ENCODE data around the gene VEGFC. TPM values are rescaled to one million over a fixed set of nuclear protein-coding genes. Genes with fewer than 3 reads are reported as not detected.

Gene VEGFC
- total RNA-seq, 1 experiment from 2014 or later: not detected

GRCh38 chr4:176818531-176818930 lies 25.8 kb upstream of the VEGFC start:
- CTCF ChIA-PET: no interaction called here
- H3K9me3 ChIP-seq (ENCODE audit: control insufficient read depth in 1 of 2, insufficient read depth in 1 of 2, low read depth in 1 of 2, low read length in 2 of 2): no peaks in the 10 kb centered on the region
- H4K20me1 ChIP-seq (ENCODE audit: insufficient read depth): no peaks in the 10 kb centered on the region
- no peak overlapping the region for H3K4me2 ChIP-seq (ENCODE audit: low read length)
- intact Hi-C loops (cut with micrococcal nuclease): no loop called here
- no peak overlapping the region for H2AFZ ChIP-seq (ENCODE audit: low read depth, low read length, poor library complexity, severe bottlenecking)
- no peak overlapping the region for H3K9ac ChIP-seq (ENCODE audit: low read length)
- H3K27me3 ChIP-seq (ENCODE audit: insufficient read depth, low read length): no peaks in the 10 kb centered on the region
- H3K79me2 ChIP-seq (ENCODE audit: insufficient read depth, low read length): no peaks in the 10 kb centered on the region
- DNase-seq (ENCODE audit: low read depth, low spot score) (no peak), ATAC-seq (no peak)
- no peaks in the 10 kb centered on the region for H3K4me1 ChIP-seq (ENCODE audit: control insufficient read depth in 1 of 2, insufficient read depth in 2 of 2, low read length in 2 of 2)
- BruUV-seq (replicated peaks): no TSS peak
- no peaks in the 10 kb centered on the region for H3K36me3 ChIP-seq (ENCODE audit: control insufficient read depth in 1 of 2, insufficient read depth in 2 of 2, low read length in 2 of 2)
- POLR2A ChIA-PET: no interaction called here
- H3K27ac ChIP-seq (ENCODE audit: low read depth, low read length): no peak overlapping the region
- no peaks in the 10 kb centered on the region for H3K9me2 ChIP-seq (ENCODE audit: insufficient read depth)
- RAD21 ChIA-PET (ENCODE audit: low non-redundant PET in 1 of 2, low total read pairs in 2 of 2, uncharacterized antibody in 2 of 2, unreplicated experiment in 2 of 2): no interaction called here
- no peak overlapping the region for H3K4me3 ChIP-seq (replicated peaks in 1 of 2; ENCODE audit: low read depth in 1 of 2, low read length in 2 of 2)
- TF ChIP-seq EZH2phosphoT487 (IDR thresholded peaks at IDR 0.05; ENCODE audit: borderline replicate concordance) (no peak), SP1 (IDR thresholded peaks at IDR 0.05; ENCODE audit: low read depth) (no peak), FOSL1 (IDR thresholded peaks at IDR 0.05; ENCODE audit: low read depth) (no peak), REST (IDR thresholded peaks at IDR 0.05; ENCODE audit: low read depth) (no peak)

GRCh38 chr4:176817204-176817603 lies 24.5 kb upstream of the VEGFC start:
- CTCF ChIA-PET: no interaction called here
- ATAC-seq (no peak), DNase-seq (ENCODE audit: low read depth, low spot score) (no peak)
- no peak overlapping the region for H3K9ac ChIP-seq (ENCODE audit: low read length)
- no peaks in the 10 kb centered on the region for H3K27me3 ChIP-seq (ENCODE audit: insufficient read depth, low read length)
- no peaks in the 10 kb centered on the region for H3K79me2 ChIP-seq (ENCODE audit: insufficient read depth, low read length)
- no peaks in the 10 kb centered on the region for H3K9me3 ChIP-seq (ENCODE audit: control insufficient read depth in 1 of 2, insufficient read depth in 1 of 2, low read depth in 1 of 2, low read length in 2 of 2)
- no peak overlapping the region for H3K4me3 ChIP-seq (replicated peaks in 1 of 2; ENCODE audit: low read depth in 1 of 2, low read length in 2 of 2)
- H3K9me2 ChIP-seq (ENCODE audit: insufficient read depth): no peaks in the 10 kb centered on the region
- H2AFZ ChIP-seq (ENCODE audit: low read depth, low read length, poor library complexity, severe bottlenecking): no peak overlapping the region
- no peaks in the 10 kb centered on the region for H3K36me3 ChIP-seq (ENCODE audit: control insufficient read depth in 1 of 2, insufficient read depth in 2 of 2, low read length in 2 of 2)
- POLR2A ChIA-PET: no interaction called here
- H3K27ac ChIP-seq (ENCODE audit: low read depth, low read length): no peak overlapping the region
- BruUV-seq (replicated peaks): no TSS peak
- no peaks in the 10 kb centered on the region for H4K20me1 ChIP-seq (ENCODE audit: insufficient read depth)
- H3K4me2 ChIP-seq (ENCODE audit: low read length): no peak overlapping the region
- intact Hi-C loops (cut with micrococcal nuclease): no loop called here
- no peaks in the 10 kb centered on the region for H3K4me1 ChIP-seq (ENCODE audit: control insufficient read depth in 1 of 2, insufficient read depth in 2 of 2, low read length in 2 of 2)
- RAD21 ChIA-PET (ENCODE audit: low non-redundant PET in 1 of 2, low total read pairs in 2 of 2, uncharacterized antibody in 2 of 2, unreplicated experiment in 2 of 2): no interaction called here
- TF ChIP-seq JUND (IDR thresholded peaks at IDR 0.05) (no peak), SRF (IDR thresholded peaks at IDR 0.05; ENCODE audit: low read depth) (no peak), TCF7L2 (IDR thresholded peaks at IDR 0.05; ENCODE audit: borderline replicate concordance, extremely low read depth, insufficient read depth, insufficient read length) (no peak), POLR2A (IDR thresholded peaks at IDR 0.05; ENCODE audit: borderline replicate concordance, extremely low read depth, insufficient read depth, insufficient read length) (no peak), MAX (IDR thresholded peaks at IDR 0.05) (no peak), CBX3 (IDR thresholded peaks at IDR 0.05; ENCODE audit: low read depth) (no peak), ZBTB33 (IDR thresholded peaks at IDR 0.05; ENCODE audit: extremely low read depth, insufficient replicate concordance, low read length) (no peak), RAD21 (IDR thresholded peaks at IDR 0.05; ENCODE audit: low read depth) (no peak), EZH2phosphoT487 (IDR thresholded peaks at IDR 0.05; ENCODE audit: borderline replicate concordance) (no peak), ELF1 (IDR thresholded peaks at IDR 0.05; ENCODE audit: borderline replicate concordance, low read depth) (no peak), CTCF (IDR thresholded peaks at IDR 0.05 in 2 of 3, conservative IDR thresholded peaks at IDR 0.05 in 1 of 3; ENCODE audit: borderline replicate concordance in 1 of 3, insufficient read depth in 1 of 3, low read depth in 2 of 3, low read length in 2 of 3) (no peak)

All from HCT116 (cell line).